GM21390 (cell line): ENCODE data around the gene SIM2.
"Not testable (repeated sequence)": the region's sequence is repeated elsewhere in the genome, so short reads cannot be mapped to it uniquely, and the experiment has no call there.

Experiments used
- ATAC-seq: cut with Tn5 transposase; IDR thresholded peaks from one replicate; pipeline ENCODE4 v1.9.1; 2021; ENCODE audit not compliant: unreplicated experiment

SIM2 gene

GRCh38 chr21:36698981-36699545 is at the start of gene SIM2:
Gene SIM2 (plus strand): TSS chr21:36699115. CDS start chr21:36699747, 632 bp downstream.
- ATAC-seq = no peak

- ATAC-seq = no peak
Observed at GRCh38 chr21:36654324-36654723, 44.6 kb upstream of the SIM2 start.

DNA sequence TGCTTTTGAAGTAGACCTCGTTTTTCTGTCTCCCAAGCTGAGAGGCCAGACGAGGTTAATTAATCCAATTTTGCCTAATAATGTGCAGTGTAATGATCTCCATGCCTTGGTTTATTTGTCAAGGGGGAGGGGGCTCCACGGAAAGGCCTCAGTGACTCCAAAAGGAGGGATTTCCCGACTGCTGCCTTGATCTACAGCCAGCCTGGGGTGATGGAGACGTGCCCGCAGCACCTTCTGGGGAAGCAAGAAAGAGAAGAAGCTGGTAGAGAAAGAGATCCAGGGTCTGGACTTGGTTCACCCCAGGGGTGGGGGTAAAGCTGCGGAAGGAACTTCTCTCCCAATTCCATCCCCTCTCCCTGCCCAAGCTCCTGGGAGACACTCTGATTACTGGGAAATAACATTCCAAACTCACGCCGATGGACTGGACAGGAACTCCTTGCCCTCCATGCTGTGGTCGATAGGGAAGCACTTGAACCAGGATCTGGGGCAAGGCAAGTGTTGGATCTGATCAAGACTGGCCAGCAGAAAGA is 44.1 kb upstream of the SIM2 start:
- ATAC-seq = no peak

DNA sequence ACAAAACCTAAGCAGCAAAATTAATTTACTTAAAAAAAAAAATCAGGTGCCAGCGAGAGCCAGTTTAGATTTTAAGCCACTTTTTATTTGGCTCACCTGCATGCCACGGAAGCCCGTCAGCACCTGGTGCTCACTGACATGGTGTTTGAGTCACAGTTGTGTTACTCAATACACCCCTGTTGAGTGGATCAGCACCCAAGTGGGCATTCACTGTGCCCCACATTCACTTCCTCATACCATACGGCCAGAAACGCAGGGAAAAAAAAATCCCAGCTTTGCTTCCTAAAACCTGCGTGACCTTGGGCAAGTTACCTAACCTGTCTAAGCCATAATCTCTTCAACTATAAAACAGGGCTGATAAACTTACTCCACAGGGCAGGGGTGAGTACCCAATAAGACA is 42.8 kb upstream of the SIM2 start:
- no peak for ATAC-seq

DNA sequence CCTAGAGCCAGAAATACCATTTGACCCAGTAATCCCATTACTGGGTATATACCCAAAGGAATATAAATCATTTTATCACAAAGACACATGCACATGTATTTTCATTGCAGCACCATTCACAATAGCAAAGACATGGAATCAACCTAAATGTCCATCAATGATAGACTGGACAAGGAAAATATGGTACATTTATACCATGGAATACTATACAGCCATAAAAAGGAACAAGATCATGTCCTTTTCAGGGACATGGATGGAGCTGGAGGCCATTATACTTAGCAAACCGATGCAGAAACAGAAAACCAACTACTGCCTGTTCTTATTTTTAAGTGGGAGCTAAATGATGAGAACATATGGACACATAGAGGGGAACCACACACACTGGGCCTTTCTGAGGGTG is 41.6 kb upstream of the SIM2 start:
- ATAC-seq = not testable (repeated sequence)

DNA sequence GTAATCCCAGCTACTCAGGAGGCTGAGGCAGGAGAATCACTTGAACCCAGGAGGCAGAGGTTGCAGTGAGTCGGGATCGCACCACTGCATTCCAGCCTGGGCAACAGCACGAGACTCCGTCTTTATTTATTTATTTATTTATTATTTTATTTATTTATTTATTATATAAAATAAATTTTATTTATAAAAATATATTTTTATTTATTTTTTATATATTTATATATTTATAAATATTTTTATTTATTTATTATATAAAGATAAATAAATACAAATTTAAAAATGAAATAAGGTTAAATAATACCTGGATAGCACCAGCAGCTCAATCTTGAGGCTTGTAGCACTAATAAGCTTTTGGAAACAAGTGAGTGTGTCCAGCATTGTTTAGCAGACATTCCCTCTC is 40.9 kb upstream of the SIM2 start:
- no peak for ATAC-seq

GRCh38 chr21:36658926-36659325 is 40.0 kb upstream of the SIM2 start:
- ATAC-seq = no peak

DNA sequence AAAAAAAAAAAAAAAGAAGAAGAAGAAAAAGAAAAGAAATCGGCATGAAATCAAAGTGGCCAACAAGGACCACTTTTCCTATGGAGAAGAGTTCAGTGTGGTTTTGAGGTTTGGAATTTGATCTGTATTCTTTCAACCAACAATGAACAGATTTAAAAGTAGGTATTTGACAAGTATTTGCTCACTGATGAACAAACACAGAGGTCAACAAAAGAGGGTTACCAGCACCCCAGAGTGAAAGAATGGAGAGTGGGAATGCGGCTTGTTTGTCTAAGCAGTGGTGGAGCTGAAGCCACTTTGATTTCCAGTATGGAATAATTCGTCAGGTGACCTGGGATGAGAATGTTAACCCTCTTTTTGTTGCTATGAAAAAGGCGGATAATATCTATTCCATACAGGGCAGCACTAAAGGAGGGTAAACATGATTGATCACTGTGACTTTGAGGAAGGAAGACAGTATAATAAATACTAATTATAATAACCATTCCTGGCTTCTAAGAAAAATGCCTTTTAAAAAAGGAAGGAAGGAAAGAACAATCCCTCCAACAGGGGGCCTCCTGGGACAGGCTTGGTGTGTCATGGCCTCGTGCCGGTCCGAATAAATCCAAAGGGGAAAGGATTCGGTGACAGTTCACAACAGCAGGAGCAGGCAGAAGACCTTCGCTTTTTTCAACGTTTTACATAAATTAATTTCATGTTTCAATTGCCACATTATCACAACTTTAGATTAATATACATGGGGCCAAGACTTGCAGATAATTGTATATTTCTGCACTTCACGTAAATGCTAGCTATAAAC is 37.2 kb upstream of the SIM2 start:
- ATAC-seq = no peak

DNA sequence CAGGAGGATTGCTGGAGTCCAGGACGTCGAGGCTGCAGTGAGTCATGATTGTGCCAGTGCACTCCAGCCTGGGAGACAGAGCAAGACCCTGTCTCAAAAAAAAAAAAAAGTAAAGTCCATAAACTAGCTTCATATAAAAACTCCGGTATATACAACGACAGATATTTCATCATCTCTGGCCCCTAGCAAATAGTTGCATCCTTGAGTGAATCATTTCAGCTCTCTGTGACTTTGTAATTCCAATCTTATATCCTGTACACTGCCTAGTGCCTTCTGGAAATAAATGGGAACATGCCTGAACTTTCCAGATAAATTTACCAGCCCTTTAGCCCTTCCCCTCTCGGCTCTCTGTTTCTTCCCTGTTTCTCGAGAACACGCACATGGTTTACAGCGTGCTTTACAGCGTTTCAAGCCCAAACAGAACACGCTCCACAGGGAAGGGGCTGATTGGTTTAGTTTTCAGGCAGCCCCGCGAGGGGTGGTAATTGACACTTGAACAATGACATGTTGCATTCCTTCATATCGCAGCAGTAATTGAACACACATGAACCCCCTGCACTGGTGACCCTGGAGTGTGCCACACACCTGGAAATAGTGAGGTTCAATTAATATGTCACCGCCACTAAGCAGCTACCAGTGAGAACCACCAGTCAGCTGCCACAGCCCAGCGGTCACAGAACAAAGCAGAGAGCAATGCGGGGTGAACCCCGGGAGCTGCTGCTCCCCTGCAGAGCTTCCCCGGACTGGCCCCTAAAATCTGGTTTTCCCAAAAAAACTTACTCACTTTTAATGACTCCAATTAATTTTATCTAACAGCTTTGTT is 35.7 kb upstream of the SIM2 start:
- no peak for ATAC-seq

- no peak for ATAC-seq
Observed at GRCh38 chr21:36664662-36664990, 34.3 kb upstream of the SIM2 start.

DNA sequence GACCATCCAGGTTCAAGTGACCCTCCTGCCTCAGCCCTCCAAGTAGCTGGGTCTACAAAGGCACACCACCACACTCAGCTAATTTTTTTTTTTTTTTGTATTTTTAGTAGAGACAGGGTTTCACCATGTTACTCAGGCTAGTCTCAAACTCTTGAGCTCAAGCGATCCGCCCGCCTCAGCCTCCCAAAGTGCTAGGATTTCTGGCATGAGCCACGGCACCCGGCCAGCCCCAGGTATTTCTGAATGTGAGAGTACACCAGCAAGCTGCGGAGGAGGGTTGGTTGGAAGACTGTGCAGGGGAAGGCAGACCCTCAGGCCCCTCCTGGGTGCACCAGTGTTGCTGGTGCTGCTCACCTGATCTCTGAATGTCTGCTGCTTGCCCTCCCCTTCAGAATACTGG is 33.1 kb upstream of the SIM2 start:
- no peak for ATAC-seq

DNA sequence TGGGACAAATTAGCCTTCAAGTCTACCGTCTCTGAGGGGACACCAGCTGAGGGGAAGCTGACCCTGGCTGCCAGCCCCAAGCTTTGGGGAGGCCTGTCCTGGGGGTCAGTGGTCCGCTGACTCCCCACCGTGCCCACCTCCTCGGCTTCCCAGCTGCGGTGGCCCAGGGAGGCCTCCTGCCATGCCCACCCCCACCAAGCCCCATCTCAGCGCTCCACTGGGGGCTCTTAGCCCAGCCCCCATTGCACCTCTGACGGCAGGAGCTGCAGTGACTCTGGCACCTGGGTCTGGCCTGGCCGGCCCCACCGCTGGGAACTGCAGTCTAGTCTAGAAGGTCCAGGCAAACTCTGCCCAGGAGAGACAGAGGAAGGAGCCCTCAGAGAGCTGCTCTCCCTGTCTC is 30.2 kb upstream of the SIM2 start:
- ATAC-seq = no peak

GRCh38 chr21:36671836-36672235 is 27.1 kb upstream of the SIM2 start:
- ATAC-seq = no peak

- not testable (repeated sequence) for ATAC-seq
Observed at GRCh38 chr21:36672296-36672695, 26.6 kb upstream of the SIM2 start.

DNA sequence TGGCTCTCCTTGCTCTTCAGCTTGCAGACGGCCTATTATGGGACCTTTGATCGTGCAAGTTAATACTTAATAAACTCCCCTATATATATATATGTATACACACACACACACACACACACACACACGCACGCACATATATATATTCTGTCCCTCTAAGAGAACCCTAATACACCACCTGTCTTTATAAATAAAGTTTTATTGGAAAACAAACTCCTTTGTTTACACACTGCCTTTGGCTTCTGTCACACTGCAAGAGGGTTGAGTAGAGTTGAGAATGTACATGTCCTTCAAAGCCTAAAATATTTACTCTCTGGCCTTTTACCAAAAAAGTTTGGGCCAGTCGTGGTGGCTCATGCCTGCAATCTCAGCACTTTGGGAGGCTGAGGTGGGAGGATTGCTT is 26.2 kb upstream of the SIM2 start:
- ATAC-seq = no peak

GRCh38 chr21:36676039-36676950 is 22.6 kb upstream of the SIM2 start:
- no peak for ATAC-seq

DNA sequence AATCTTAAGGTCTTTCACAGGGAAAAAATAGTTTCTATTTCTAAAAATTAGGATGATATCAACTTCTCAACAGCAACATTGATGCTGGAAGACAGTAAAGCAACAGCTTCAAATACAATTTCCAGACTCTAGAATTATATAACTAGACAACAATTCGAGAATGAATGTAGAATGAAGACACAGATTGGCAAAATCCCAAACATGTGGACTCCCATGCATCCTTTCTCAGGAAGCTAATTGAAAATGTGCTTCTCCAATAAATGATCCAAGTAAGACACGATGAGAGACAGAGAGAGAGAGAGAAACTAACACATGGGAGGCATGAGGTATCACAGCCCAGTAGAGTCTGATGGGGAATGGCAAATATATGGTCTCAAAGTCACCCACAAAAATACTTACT is 21.5 kb upstream of the SIM2 start:
- no peak for ATAC-seq

DNA sequence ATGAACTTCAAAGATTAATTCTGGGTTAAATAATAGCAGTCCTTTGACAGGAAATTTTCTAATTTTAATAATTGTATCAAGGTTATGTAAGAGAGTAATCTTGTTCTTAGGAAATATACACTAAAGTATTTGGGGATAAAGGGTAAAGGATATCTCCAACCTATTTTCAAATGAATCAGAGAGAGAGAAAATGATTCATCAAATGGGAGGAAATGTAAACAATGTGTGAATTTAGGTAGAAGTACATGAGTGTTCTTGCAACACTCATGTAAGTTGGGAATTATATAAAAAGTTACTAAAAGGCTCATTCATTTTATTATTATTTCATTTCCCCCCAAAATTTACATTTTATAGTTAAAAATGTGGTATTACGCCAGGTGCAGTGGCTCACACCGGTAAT is 20.4 kb upstream of the SIM2 start:
- no peak for ATAC-seq

DNA sequence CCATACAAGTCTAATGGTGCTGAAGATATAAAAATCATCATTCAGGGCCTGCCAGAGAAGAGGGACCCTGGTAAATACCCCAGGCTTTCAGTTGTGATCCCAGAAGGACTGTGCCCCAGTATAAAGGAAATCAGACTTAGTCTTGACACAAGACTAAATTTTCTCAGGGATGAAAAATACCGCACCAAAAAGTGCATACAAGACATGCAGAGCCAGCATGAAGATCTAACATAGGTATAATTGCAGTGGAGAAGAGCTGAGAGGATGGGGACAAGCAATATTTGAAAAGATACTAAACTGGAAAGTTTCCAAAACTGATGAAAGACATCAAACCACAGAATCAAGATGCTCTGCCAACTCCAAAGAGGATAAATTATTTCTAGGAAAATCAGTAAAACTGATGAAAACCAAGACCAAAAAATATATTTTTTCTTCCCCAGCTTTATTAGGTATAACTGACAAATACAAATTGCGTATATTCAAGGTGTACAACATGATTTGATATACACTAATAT is 17.7 kb upstream of the SIM2 start:
- no peak for ATAC-seq

- no peak for ATAC-seq
Observed at GRCh38 chr21:36684957-36685714, 13.8 kb upstream of the SIM2 start.
